Measurements from ENCODE around the gene TNFRSF6B. TPM values are rescaled to one million over a fixed set of nuclear protein-coding genes. Genes with fewer than 3 reads are reported as not detected.
A peak's percentile ranks its signal among the peaks of the same experiment; 100 is the strongest.

The TNFRSF6B gene
- total RNA-seq, 3 donors from 2014 or later (not counting 1 experiment from before 2014, with no cell fraction given) = not detected

- H3K4me3 Mint-ChIP-seq = no peak overlapping the region
- ATAC-seq (no peak), DNase-seq (no peak)
- peaks cover 5% of the 10 kb centered on the region for H3K36me3 ChIP-seq (ENCODE audit: control insufficient read depth, insufficient read depth, low read length)
- H3K9me3 ChIP-seq (ENCODE audit: control insufficient read depth, insufficient read depth, low read length) = no peaks in the 10 kb centered on the region
- H3K27ac ChIP-seq (ENCODE audit: low read length) = no peak overlapping the region
- peaks cover 0 to 27% of the 10 kb centered on the region in 2 donors for H3K4me1 Mint-ChIP-seq
- intact Hi-C loops (cut with micrococcal nuclease) = no loop called here
- H3K9me3 Mint-ChIP-seq = no peaks in the 10 kb centered on the region
- no peaks in the 10 kb centered on the region for H3K27me3 Mint-ChIP-seq (ENCODE audit: low read depth in 2 of 2)
- no peak for TF ChIP-seq CTCF (IDR thresholded peaks at IDR 0.05)
- H3K4me1 ChIP-seq (ENCODE audit: control insufficient read depth, insufficient read depth, low read length) = peaks cover 34% of the 10 kb centered on the region
- H3K36me3 Mint-ChIP-seq = no peaks in the 10 kb centered on the region
- WGBS (ENCODE audit: insufficient coverage) = 98% methylated on average over 37 of the region's 37 CpGs
- H3K4me3 ChIP-seq (ENCODE audit: low read length) = no peak overlapping the region
- no peaks in the 10 kb centered on the region for H3K27me3 ChIP-seq (ENCODE audit: control insufficient read depth, insufficient read depth, low read length)
- H3K27ac Mint-ChIP-seq = peak overlapping the region in 1 of 2 donors; percentile 87
Measured at GRCh38 chr20:63694584-63695423, 1.6 kb upstream of the TNFRSF6B start.

- H3K4me1 ChIP-seq (ENCODE audit: control insufficient read depth, insufficient read depth, low read length) = peaks cover 34% of the 10 kb centered on the region
- Mint-ChIP-seq H3K4me3 (no peak overlapping the region), H3K27me3 (ENCODE audit: low read depth in 2 of 2) (no peaks in the 10 kb centered on the region), H3K27ac (no peak overlapping the region), H3K4me1 (peaks cover 0 to 27% of the 10 kb centered on the region in 2 donors), H3K36me3 (no peaks in the 10 kb centered on the region), H3K9me3 (no peaks in the 10 kb centered on the region)
- WGBS (ENCODE audit: insufficient coverage) = 84% methylated on average over 25 of the region's 25 CpGs
- H3K36me3 ChIP-seq (ENCODE audit: control insufficient read depth, insufficient read depth, low read length) = peaks cover 5% of the 10 kb centered on the region
- no peak overlapping the region for H3K4me3 ChIP-seq (ENCODE audit: low read length)
- DNase-seq = no peak
- H3K27me3 ChIP-seq (ENCODE audit: control insufficient read depth, insufficient read depth, low read length) = no peaks in the 10 kb centered on the region
- H3K27ac ChIP-seq (ENCODE audit: low read length) = no peak overlapping the region
- intact Hi-C loops (cut with micrococcal nuclease) = no loop called here
- ATAC-seq = no peak
- H3K9me3 ChIP-seq (ENCODE audit: control insufficient read depth, insufficient read depth, low read length) = no peaks in the 10 kb centered on the region
- no peak for TF ChIP-seq CTCF (IDR thresholded peaks at IDR 0.05)
Measured at GRCh38 chr20:63695424-63696305, 787 bp upstream of the TNFRSF6B start.

GRCh38 chr20:63696306-63696627 lies 185 bp upstream of the TNFRSF6B start:
- Histone ChIP-seq H3K4me1 (ENCODE audit: control insufficient read depth, insufficient read depth, low read length) (peaks cover 36% of the 10 kb centered on the region), H3K4me3 (ENCODE audit: low read length) (no peak overlapping the region), H3K36me3 (ENCODE audit: control insufficient read depth, insufficient read depth, low read length) (peaks cover 5% of the 10 kb centered on the region), H3K27me3 (ENCODE audit: control insufficient read depth, insufficient read depth, low read length) (no peaks in the 10 kb centered on the region), H3K27ac (ENCODE audit: low read length) (no peak overlapping the region), H3K9me3 (ENCODE audit: control insufficient read depth, insufficient read depth, low read length) (no peaks in the 10 kb centered on the region)
- Mint-ChIP-seq H3K4me3 (no peak overlapping the region), H3K9me3 (no peaks in the 10 kb centered on the region), H3K4me1 (peaks cover 0 to 27% of the 10 kb centered on the region in 2 donors), H3K27ac (no peak overlapping the region), H3K27me3 (ENCODE audit: low read depth in 2 of 2) (no peaks in the 10 kb centered on the region), H3K36me3 (no peaks in the 10 kb centered on the region)
- ATAC-seq (peak; percentile 39 to 57 (median 52)), DNase-seq (peak in 1 of 2 donors; percentile 59)
- no peak for TF ChIP-seq CTCF (IDR thresholded peaks at IDR 0.05)
- intact Hi-C loops (cut with micrococcal nuclease) = no loop called here
- 5% methylated on average over 6 of the region's 6 CpGs for WGBS (ENCODE audit: insufficient coverage)

Data from natural killer cell (primary cell).